GM23338 (cell line): ENCODE results near the gene EYA2.

Source experiments
- CREB1 ChIP-seq: fragments of 250-450 bp; sonication (Bioruptor Pico); IDR thresholded peaks from 2 replicates; pipeline ENCODE4 v1.5.0; 2020; ENCODE audit warnings: low read depth, mild to moderate bottlenecking, moderate library complexity
- CTCF ChIP-seq, 2 experiments: fragments of 200-600 bp in 1 of 2; sonication (generic) in 1 of 2; conservative IDR thresholded peaks; 2 replicates each; pipeline versions ENCODE4 v1.5.1 to v1.6.1; 2016 to 2017; ENCODE audit warnings: antibody characterized with exemption in 2 of 2, low read depth in 2 of 2, mild to moderate bottlenecking in 2 of 2, moderate library complexity in 1 of 2
- ETS1 ChIP-seq: IDR thresholded peaks from 2 replicates; pipeline ENCODE4 v1.6.1; 2016; ENCODE audit warnings: antibody characterized with exemption
- EZH2 ChIP-seq: fragments of 200-600 bp; sonication (generic); IDR thresholded peaks from one replicate; pipeline ENCODE4 v1.8.0; 2017; ENCODE audit warnings: antibody characterized with exemption, mild to moderate bottlenecking, low read depth; ENCODE audit not compliant: unreplicated experiment
- EZH2phosphoT487 ChIP-seq: fragments of 200-600 bp; sonication (generic); IDR thresholded peaks from one replicate; pipeline ENCODE4 v1.8.1; 2018; ENCODE audit warnings: antibody characterized with exemption; ENCODE audit not compliant: unreplicated experiment
- JUNB ChIP-seq: IDR thresholded peaks from one replicate; pipeline ENCODE4 v1.6.1; 2016; ENCODE audit warnings: antibody characterized with exemption; ENCODE audit not compliant: unreplicated experiment
- POLR2AphosphoS5 ChIP-seq: IDR thresholded peaks from 2 replicates; pipeline ENCODE4 v1.6.1; 2016; ENCODE audit warnings: antibody characterized with exemption, low read depth
- REST ChIP-seq: IDR thresholded peaks from one replicate; pipeline ENCODE4 v1.6.1; 2018; ENCODE audit warnings: antibody characterized with exemption; ENCODE audit not compliant: unreplicated experiment
- STAT1 ChIP-seq: IDR thresholded peaks from one replicate; pipeline ENCODE4 v1.6.1; 2016; ENCODE audit warnings: antibody characterized with exemption; ENCODE audit not compliant: unreplicated experiment
- ZNF114 ChIP-seq: fragments of 250-450 bp; sonication (Bioruptor Pico); IDR thresholded peaks from 2 replicates; pipeline ENCODE4 v1.5.0; 2020; ENCODE audit warnings: mild to moderate bottlenecking, moderate library complexity
- ZNF331 ChIP-seq: fragments of 250-450 bp; sonication (Bioruptor Pico); IDR thresholded peaks from 2 replicates; pipeline ENCODE4 v1.5.0; 2020; ENCODE audit warnings: low read depth, mild to moderate bottlenecking, moderate library complexity
- ZNF462 ChIP-seq: fragments of 250-450 bp; sonication (Bioruptor Pico); IDR thresholded peaks from 2 replicates; pipeline ENCODE4 v1.5.0; 2020; ENCODE audit warnings: mild to moderate bottlenecking, moderate library complexity

DNA sequence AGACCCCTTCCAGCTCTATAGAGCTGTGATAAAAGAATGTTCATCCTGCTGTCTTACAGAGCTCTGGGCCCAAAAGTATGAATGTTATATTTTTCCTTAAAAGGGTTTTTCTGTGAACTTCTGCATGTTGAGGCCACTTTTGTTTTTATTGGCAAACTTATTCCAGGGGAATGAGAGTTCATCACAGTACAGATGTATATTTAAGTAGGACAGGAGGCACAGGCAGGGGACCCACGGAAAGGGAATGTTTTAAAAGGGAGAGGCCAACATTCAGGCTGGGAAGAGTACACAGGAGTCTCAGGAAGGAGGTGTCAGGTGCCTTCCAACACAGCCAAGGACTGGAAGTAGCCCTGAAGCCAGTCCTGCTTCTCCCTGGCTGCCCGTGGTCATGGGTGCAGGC lies 148.4 kb downstream of the EYA2 start:
- no peak for TF ChIP-seq REST
- no peak for TF ChIP-seq CTCF (conservative IDR thresholded peaks at IDR 0.05; ENCODE audit: low read depth in 2 of 2)
- no peak for TF ChIP-seq POLR2AphosphoS5
- no peak for TF ChIP-seq CREB1 (CRISPR knock-in tag)
- no peak for TF ChIP-seq JUNB
- TF ChIP-seq ETS1 = no peak
- no peak for TF ChIP-seq EZH2
- TF ChIP-seq EZH2phosphoT487 = no peak
- no peak for TF ChIP-seq ZNF114 (CRISPR knock-in tag)
- TF ChIP-seq ZNF331 (CRISPR knock-in tag) = no peak
- no peak for TF ChIP-seq ZNF462 (CRISPR knock-in tag)
- TF ChIP-seq STAT1 = no peak
